Keratinocyte (primary cell): ENCODE measurements around the gene ZFP36L2. TPM values are rescaled to one million over a fixed set of nuclear protein-coding genes. Genes with fewer than 3 reads are reported as not detected.

Experiments used
- DNase-seq: peaks from one replicate; pipeline ENCODE4 v3.0.0-alpha.2; 2011; ENCODE audit warnings: low read depth, missing footprints, low spot score
- FAIRE-seq: peaks from 2 replicates; lab custom pipeline; 2011; peaks lifted over from hg19 to GRCh38; lab: Jason Lieb, UNC
- H2AFZ ChIP-seq: 2 replicates; pipeline ENCODE4 v1.6.0; 2012; ENCODE audit warnings: low read length, control low read depth, inconsistent platforms; ENCODE audit not compliant: control insufficient read depth
- H3K27ac ChIP-seq: 2 replicates; pipeline ENCODE4 v1.5.1; 2011; ENCODE audit warnings: low read length; ENCODE audit not compliant: control insufficient read depth, insufficient read depth
- H3K27me3 ChIP-seq: 3 replicates; pipeline ENCODE4 v1.6.0; 2011; ENCODE audit warnings: low read length; ENCODE audit not compliant: control insufficient read depth, insufficient read depth; ENCODE audit errors: extremely low read depth
- H3K36me3 ChIP-seq, 2 experiments: 2 replicates in 1 of 2; 3 replicates in 1 of 2; pipeline ENCODE4 v1.5.1; 2011; ENCODE audit warnings: low read length in 2 of 2, mild to moderate bottlenecking in 1 of 2; ENCODE audit not compliant: control insufficient read depth in 2 of 2, insufficient read depth in 2 of 2; ENCODE audit errors: extremely low read depth in 1 of 2
- H3K4me1 ChIP-seq: 3 replicates; pipeline ENCODE4 v1.5.1; 2011; ENCODE audit warnings: low read length; ENCODE audit not compliant: control insufficient read depth, insufficient read depth; ENCODE audit errors: extremely low read depth
- H3K4me2 ChIP-seq: 3 replicates; pipeline ENCODE4 v1.6.0; 2011; ENCODE audit warnings: low read depth, low read length; ENCODE audit not compliant: control insufficient read depth, insufficient read depth; ENCODE audit errors: extremely low read depth
- H3K4me3 ChIP-seq, 3 experiments: fragments of 200-600 bp in 1 of 3; sonication (generic) in 1 of 3; 2 replicates in 2 of 3; 3 replicates in 1 of 3; pipeline ENCODE4 v1.5.1; 2011 to 2016; ENCODE audit warnings: low read length in 3 of 3, mild to moderate bottlenecking in 3 of 3, control low read depth in 2 of 3, inconsistent platforms in 1 of 3, low read depth in 1 of 3, mixed read lengths in 1 of 3, mixed run types in 1 of 3, moderate library complexity in 1 of 3; ENCODE audit not compliant: control insufficient read depth in 2 of 3, insufficient read depth in 2 of 3; ENCODE audit errors: extremely low read depth in 1 of 3
- H3K79me2 ChIP-seq: 2 replicates; pipeline ENCODE4 v1.6.0; 2012; ENCODE audit warnings: low read length; ENCODE audit not compliant: control insufficient read depth, insufficient read depth
- H3K9ac ChIP-seq: 3 replicates; pipeline ENCODE4 v1.6.0; 2011; ENCODE audit warnings: low read length; ENCODE audit not compliant: control insufficient read depth, insufficient read depth; ENCODE audit errors: extremely low read depth
- H3K9me1 ChIP-seq: 3 replicates; pipeline ENCODE4 v1.6.0; 2011; ENCODE audit warnings: low read length; ENCODE audit not compliant: control insufficient read depth, insufficient read depth; ENCODE audit errors: extremely low read depth
- H3K9me3 ChIP-seq: 2 replicates; pipeline ENCODE4 v1.5.1; 2012; ENCODE audit warnings: low read depth, low read length; ENCODE audit not compliant: control insufficient read depth
- H4K20me1 ChIP-seq: 3 replicates; pipeline ENCODE4 v1.6.0; 2011; ENCODE audit warnings: low read length; ENCODE audit not compliant: control insufficient read depth, insufficient read depth; ENCODE audit errors: extremely low read depth
- EZH2 ChIP-seq: IDR thresholded peaks from one replicate; pipeline ENCODE4 v1.6.1; 2012; ENCODE audit warnings: inconsistent platforms, mild to moderate bottlenecking, low read length, moderate library complexity
- dilution Hi-C: fragments of 300-500 bp; cut with MboI; formaldehyde crosslinking; loops from one replicate; pipeline ENCODE4 v1.7.0; 2020; ENCODE audit warnings: low sequenced_read_pairs; ENCODE audit not compliant: extremely low pct_ligation_motif_present
- polyA plus RNA-seq, 5 experiments: library from polyadenylated mRNA; depleted of rRNA in 3 of 5; stranded (reverse) in 3 of 5; stranded (forward) in 1 of 5; unstranded in 1 of 5; fragments of >200 nt; gene quantifications; 1 replicate in 1 of 5; 2 replicates in 3 of 5; 3 replicates in 1 of 5; pipeline versions ENCODE4 v1.2.1 to v1.2.3, GENCODE V29; 2011 to 2012; ENCODE audit warnings: missing spikeins in 2 of 5, low read depth in 1 of 5, low replicate concordance in 1 of 5
- TF ChIP-seq, protein P1 (sequence below), 3 experiments: IDR thresholded peaks in 1 of 3; conservative IDR thresholded peaks in 1 of 3; optimal IDR thresholded peaks in 1 of 3; 2 replicates in 2 of 3; 3 replicates in 1 of 3; pipeline versions ENCODE3 to v1.5.1; 2011; ENCODE audit warnings: low read length in 3 of 3, mild to moderate bottlenecking in 3 of 3, moderate library complexity in 2 of 3, control low read depth in 1 of 3, inconsistent platforms in 1 of 3; ENCODE audit not compliant: insufficient read depth in 2 of 3; ENCODE audit errors: extremely low read depth in 1 of 3

ZFP36L2 gene
- polyA plus RNA-seq, 1 donor (not counting 4 experiments of a cell fraction or from before 2014, with no cell fraction given): 52.4 TPM

DNA sequence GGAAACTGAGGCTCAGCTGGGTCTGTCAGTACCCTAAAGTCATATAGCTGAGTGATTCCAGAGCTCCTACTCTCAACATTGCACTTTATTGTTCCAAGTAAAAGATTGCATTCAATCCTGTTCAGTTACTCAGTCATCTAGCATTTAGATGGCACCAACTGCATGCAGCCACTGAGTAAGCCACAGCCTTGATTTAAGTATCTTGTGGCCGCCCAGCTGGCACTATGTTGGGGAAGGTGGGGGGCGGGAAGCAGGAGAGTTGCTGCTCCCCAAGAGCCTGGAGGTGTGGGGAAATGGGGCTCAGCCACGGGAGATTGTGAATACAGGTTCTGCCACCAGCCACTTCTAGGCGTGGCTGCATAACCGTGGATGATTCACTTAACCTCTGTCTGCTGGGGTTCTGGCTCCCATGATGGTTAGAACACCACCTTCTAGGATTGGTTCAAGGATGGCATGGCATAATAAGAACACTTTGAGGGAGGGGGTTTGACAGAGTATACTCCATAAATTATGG, 17.1 kb downstream of the ZFP36L2 start:
- H3K79me2 ChIP-seq: no peaks in the 10 kb centered on the region
- no peak overlapping the region for H3K4me3 ChIP-seq
- H3K36me3 ChIP-seq: no peaks in the 10 kb centered on the region
- no peaks in the 10 kb centered on the region for H3K27me3 ChIP-seq
- no peak overlapping the region for H3K4me2 ChIP-seq
- H3K27ac ChIP-seq: no peak overlapping the region
- no peak overlapping the region for H2AFZ ChIP-seq
- dilution Hi-C loops: no loop called here
- DNase-seq: no peak
- H3K9ac ChIP-seq: no peak overlapping the region
- no peaks in the 10 kb centered on the region for H3K9me1 ChIP-seq
- H4K20me1 ChIP-seq: no peaks in the 10 kb centered on the region
- peaks cover 9% of the 10 kb centered on the region for H3K4me1 ChIP-seq
- TF ChIP-seq, protein P1, sequence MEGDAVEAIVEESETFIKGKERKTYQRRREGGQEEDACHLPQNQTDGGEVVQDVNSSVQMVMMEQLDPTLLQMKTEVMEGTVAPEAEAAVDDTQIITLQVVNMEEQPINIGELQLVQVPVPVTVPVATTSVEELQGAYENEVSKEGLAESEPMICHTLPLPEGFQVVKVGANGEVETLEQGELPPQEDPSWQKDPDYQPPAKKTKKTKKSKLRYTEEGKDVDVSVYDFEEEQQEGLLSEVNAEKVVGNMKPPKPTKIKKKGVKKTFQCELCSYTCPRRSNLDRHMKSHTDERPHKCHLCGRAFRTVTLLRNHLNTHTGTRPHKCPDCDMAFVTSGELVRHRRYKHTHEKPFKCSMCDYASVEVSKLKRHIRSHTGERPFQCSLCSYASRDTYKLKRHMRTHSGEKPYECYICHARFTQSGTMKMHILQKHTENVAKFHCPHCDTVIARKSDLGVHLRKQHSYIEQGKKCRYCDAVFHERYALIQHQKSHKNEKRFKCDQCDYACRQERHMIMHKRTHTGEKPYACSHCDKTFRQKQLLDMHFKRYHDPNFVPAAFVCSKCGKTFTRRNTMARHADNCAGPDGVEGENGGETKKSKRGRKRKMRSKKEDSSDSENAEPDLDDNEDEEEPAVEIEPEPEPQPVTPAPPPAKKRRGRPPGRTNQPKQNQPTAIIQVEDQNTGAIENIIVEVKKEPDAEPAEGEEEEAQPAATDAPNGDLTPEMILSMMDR (optimal IDR thresholded peaks at IDR 0.05 in 1 of 3, IDR thresholded peaks at IDR 0.05 in 1 of 3, conservative IDR thresholded peaks at IDR 0.05 in 1 of 3; ENCODE audit: extremely low read depth in 1 of 3, insufficient read depth in 2 of 3, low read length in 3 of 3): no peak
- no peak for FAIRE-seq
- no peaks in the 10 kb centered on the region for H3K9me3 ChIP-seq

DNA sequence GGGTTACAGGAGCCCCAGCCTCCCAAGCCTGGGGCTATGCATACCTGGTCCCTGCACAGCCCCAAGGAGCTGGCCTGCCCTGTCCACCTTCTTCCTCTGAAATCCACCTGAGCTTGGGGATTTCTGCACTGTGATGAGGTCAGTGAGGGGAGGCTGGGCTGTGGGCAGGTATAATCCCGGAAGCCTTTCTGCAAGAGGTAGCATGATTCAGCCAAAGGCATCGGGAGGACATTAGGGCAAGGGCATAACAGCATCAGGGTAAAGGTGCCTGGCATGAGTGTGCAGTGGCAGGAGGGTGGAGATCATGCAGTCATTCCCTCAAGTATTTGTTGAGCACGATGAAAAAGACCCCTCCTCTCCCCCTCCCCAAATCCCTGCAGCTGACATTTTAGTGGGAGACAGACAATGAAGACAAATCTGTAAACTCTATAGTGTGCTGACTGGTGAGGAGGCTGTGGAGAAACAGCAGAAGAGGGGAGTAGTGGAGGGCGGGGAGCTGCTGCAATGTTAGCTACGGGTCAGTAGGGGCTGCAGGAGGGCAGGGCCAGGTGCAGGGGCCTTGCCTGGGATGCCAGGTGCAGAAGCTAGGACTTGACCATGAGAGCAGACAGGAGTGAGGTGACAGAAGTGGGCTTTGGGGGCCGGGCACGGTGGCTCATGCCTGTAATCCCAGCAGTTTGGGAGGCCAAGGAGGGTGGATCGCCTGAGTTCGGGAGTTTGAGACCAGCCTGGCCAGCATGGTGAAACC, 18.7 kb downstream of the ZFP36L2 start:
- no peak for FAIRE-seq

More for the DNA sequence above, 18.7 kb downstream of the ZFP36L2 start:
- no peak for TF ChIP-seq EZH2
- TF ChIP-seq, protein P1 (optimal IDR thresholded peaks at IDR 0.05 in 1 of 3, IDR thresholded peaks at IDR 0.05 in 1 of 3, conservative IDR thresholded peaks at IDR 0.05 in 1 of 3; ENCODE audit: extremely low read depth in 1 of 3, insufficient read depth in 2 of 3, low read length in 3 of 3): no peak
- no peak overlapping the region for H3K27ac ChIP-seq
- no peaks in the 10 kb centered on the region for H3K36me3 ChIP-seq
- DNase-seq: no peak
- H3K9me1 ChIP-seq: no peaks in the 10 kb centered on the region
- H3K9ac ChIP-seq: no peak overlapping the region
- no peak overlapping the region for H3K4me3 ChIP-seq
- dilution Hi-C loops: no loop called here
- no peak overlapping the region for H3K4me2 ChIP-seq
- H3K27me3 ChIP-seq: no peaks in the 10 kb centered on the region
- H3K4me1 ChIP-seq: peaks cover 9% of the 10 kb centered on the region
- no peaks in the 10 kb centered on the region for H3K79me2 ChIP-seq
- H2AFZ ChIP-seq: no peak overlapping the region
- no peaks in the 10 kb centered on the region for H4K20me1 ChIP-seq
- H3K9me3 ChIP-seq: no peaks in the 10 kb centered on the region
